Caco-2 (cell line): ENCODE measurements around the gene USP16. TPM values are rescaled to one million over a fixed set of nuclear protein-coding genes. Genes with fewer than 3 reads are reported as not detected.

ENCODE experiments used
- BruUV-seq: library from RNA; stranded (reverse); fragments of 400-500 nt; replicated peaks from 2 replicates; lab custom pipeline; 2021; lab: Mats Ljungman, UMichigan
- CTCF ChIA-PET: fragments of 300-600 bp; sonication (Branson Sonifier 250); formaldehyde crosslinking; loops from one replicate; lab custom pipeline; 2022; ENCODE audit warnings: antibody characterized with exemption; lab: Charles Lee
- POLR2A ChIA-PET: fragments of 300-600 bp; sonication (Branson Sonifier 250); formaldehyde crosslinking; loops from one replicate; lab custom pipeline; 2022; ENCODE audit warnings: antibody characterized with exemption; lab: Charles Lee
- DNase-seq, 2 experiments: peaks; one replicate each; pipeline versions ENCODE4 v3.0.0 to v3.0.0-alpha.2; 2020 to 2022
- H3K27me3 ChIP-seq: replicated peaks from 2 replicates; pipeline ENCODE4 v1.6.0; 2011; ENCODE audit warnings: low read length; ENCODE audit not compliant: control insufficient read depth, insufficient read depth
- H3K36me3 ChIP-seq: 2 replicates; pipeline ENCODE4 v1.5.1; 2011; ENCODE audit warnings: low read length; ENCODE audit not compliant: control insufficient read depth, insufficient read depth
- H3K4me1 ChIP-seq: fragments of 250-450 bp; sonication (Bioruptor Pico); 2 replicates; pipeline ENCODE4 v1.5.1; 2020; ENCODE audit warnings: mild to moderate bottlenecking
- H3K4me3 ChIP-seq: 2 replicates; pipeline ENCODE4 v1.5.1; 2011; ENCODE audit warnings: low read depth, mild to moderate bottlenecking, control low read depth, low read length
- H3K9me3 ChIP-seq: fragments of 250-450 bp; sonication (Bioruptor Pico); 2 replicates; pipeline ENCODE4 v1.5.1; 2020; ENCODE audit warnings: mild to moderate bottlenecking, moderate library complexity
- H3K27ac Mint-ChIP-seq: one replicate; pipeline ENCODE4 v1.8.0; 2022; ENCODE audit warnings: mixed read lengths; ENCODE audit not compliant: unreplicated experiment
- H3K27me3 Mint-ChIP-seq: one replicate; pipeline ENCODE4 v1.8.0; 2022; ENCODE audit warnings: mixed read lengths; ENCODE audit not compliant: insufficient read depth, unreplicated experiment
- H3K36me3 Mint-ChIP-seq: one replicate; pipeline ENCODE4 v1.8.0; 2022; ENCODE audit warnings: mild to moderate bottlenecking, mixed read lengths; ENCODE audit not compliant: insufficient read depth, unreplicated experiment
- H3K4me1 Mint-ChIP-seq: one replicate; pipeline ENCODE4 v1.8.0; 2022; ENCODE audit warnings: low read depth, mixed read lengths; ENCODE audit not compliant: unreplicated experiment
- H3K4me3 Mint-ChIP-seq: one replicate; pipeline ENCODE4 v1.8.0; 2022; ENCODE audit warnings: mild to moderate bottlenecking, moderate library complexity, mixed read lengths; ENCODE audit not compliant: unreplicated experiment
- H3K9me3 Mint-ChIP-seq: one replicate; pipeline ENCODE4 v1.8.0; 2022; ENCODE audit warnings: mixed read lengths; ENCODE audit not compliant: unreplicated experiment
- intact Hi-C: fragments of 100-400 bp; cut with micrococcal nuclease; formaldehyde crosslinking; loops from one replicate; pipeline ENCODE4 v1.10.0; 2022; ENCODE audit not compliant: unreplicated experiment
- total RNA-seq: library from RNA; stranded (reverse); gene quantifications from 2 replicates; pipeline ENCODE4 v1.2.3, GENCODE V29; 2022
- TF ChIP-seq, protein P1 (sequence below), 2 experiments: fragments of 200-600 bp in 1 of 2; IDR thresholded peaks; 1 replicate in 1 of 2; 2 replicates in 1 of 2; pipeline versions ENCODE4 v1.5.1 to v1.8.0; 2011 to 2022; ENCODE audit warnings: antibody characterized with exemption in 1 of 2, control low read depth in 1 of 2, inconsistent platforms in 1 of 2, low read depth in 1 of 2, low read length in 1 of 2, mild to moderate bottlenecking in 1 of 2, moderate library complexity in 1 of 2; ENCODE audit not compliant: insufficient read depth in 1 of 2, severe bottlenecking in 1 of 2, unreplicated experiment in 1 of 2

Gene USP16
- total RNA-seq, 1 experiment from 2014 or later = 24.2 TPM

DNA sequence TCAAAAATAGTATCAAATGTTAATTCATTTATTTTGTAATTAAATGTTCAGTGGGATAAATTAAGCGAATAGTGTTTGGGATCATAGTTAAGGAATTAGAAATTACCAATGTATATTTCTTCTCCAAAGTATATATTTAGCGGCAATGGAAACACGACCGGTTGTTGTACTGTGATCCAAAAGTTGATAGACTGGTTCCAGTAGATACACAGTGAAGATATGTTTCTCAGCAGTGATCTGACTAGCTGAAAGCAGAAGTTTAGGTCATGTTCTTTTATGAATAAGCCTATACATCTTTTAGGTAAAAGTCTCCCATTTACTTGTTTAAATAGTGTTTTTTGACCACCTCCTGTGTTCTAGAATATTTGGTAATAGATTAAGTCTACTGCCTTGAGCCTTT lies 8.8 kb downstream of the USP16 start:
- H3K36me3 ChIP-seq = no peaks in the 10 kb centered on the region; the same call in 1 of the 2 replicates
- DNase-seq = no peak
- no TSS peak for BruUV-seq
- no peak overlapping the region for H3K4me3 Mint-ChIP-seq
- H3K4me3 ChIP-seq = no peak overlapping the region
- H3K27me3 Mint-ChIP-seq = no peaks in the 10 kb centered on the region
- H3K9me3 Mint-ChIP-seq = no peaks in the 10 kb centered on the region
- H3K27ac Mint-ChIP-seq = no peak overlapping the region
- POLR2A ChIA-PET = interaction anchor here (1.3 kb wide), 1 partner anchor 9 kb away, joined by 5 read pairs; the partner anchor contains the start of gene USP16
- TF ChIP-seq, protein P1, sequence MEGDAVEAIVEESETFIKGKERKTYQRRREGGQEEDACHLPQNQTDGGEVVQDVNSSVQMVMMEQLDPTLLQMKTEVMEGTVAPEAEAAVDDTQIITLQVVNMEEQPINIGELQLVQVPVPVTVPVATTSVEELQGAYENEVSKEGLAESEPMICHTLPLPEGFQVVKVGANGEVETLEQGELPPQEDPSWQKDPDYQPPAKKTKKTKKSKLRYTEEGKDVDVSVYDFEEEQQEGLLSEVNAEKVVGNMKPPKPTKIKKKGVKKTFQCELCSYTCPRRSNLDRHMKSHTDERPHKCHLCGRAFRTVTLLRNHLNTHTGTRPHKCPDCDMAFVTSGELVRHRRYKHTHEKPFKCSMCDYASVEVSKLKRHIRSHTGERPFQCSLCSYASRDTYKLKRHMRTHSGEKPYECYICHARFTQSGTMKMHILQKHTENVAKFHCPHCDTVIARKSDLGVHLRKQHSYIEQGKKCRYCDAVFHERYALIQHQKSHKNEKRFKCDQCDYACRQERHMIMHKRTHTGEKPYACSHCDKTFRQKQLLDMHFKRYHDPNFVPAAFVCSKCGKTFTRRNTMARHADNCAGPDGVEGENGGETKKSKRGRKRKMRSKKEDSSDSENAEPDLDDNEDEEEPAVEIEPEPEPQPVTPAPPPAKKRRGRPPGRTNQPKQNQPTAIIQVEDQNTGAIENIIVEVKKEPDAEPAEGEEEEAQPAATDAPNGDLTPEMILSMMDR (IDR thresholded peaks at IDR 0.05; ENCODE audit: insufficient read depth in 1 of 2, low read depth in 1 of 2, low read length in 1 of 2, severe bottlenecking in 1 of 2, unreplicated experiment in 1 of 2) = no peak
- H3K4me1 ChIP-seq = 0 out of 2 replicates have a peak, but pooled peaks cover 3% of the 10 kb centered on the region
- H3K27me3 ChIP-seq = no peaks in the 10 kb centered on the region
- peaks cover 55% of the 10 kb centered on the region for H3K36me3 Mint-ChIP-seq
- H3K9me3 ChIP-seq = no peaks in the 10 kb centered on the region
- intact Hi-C loops = no loop called here
- CTCF ChIA-PET = no interaction called here
- no peaks in the 10 kb centered on the region for H3K4me1 Mint-ChIP-seq

- no peak overlapping the region for H3K4me3 ChIP-seq
- no peaks in the 10 kb centered on the region for H3K9me3 ChIP-seq
- Mint-ChIP-seq H3K36me3 (peaks cover 54% of the 10 kb centered on the region), H3K27ac (no peak overlapping the region), H3K4me1 (no peaks in the 10 kb centered on the region), H3K9me3 (no peaks in the 10 kb centered on the region), H3K4me3 (no peak overlapping the region), H3K27me3 (no peaks in the 10 kb centered on the region)
- intact Hi-C loops = no loop called here
- CTCF ChIA-PET = no interaction called here
- no peaks in the 10 kb centered on the region for H3K27me3 ChIP-seq
- POLR2A ChIA-PET = interaction anchor here (1.3 kb wide), 1 partner anchor 9 kb away, joined by 5 read pairs; the partner anchor contains the start of gene USP16
- BruUV-seq = no TSS peak
- no peak for DNase-seq
- no peaks in the 10 kb centered on the region; the same call in 1 of the 2 replicates for H3K36me3 ChIP-seq
- TF ChIP-seq, protein P1 (IDR thresholded peaks at IDR 0.05; ENCODE audit: insufficient read depth in 1 of 2, low read depth in 1 of 2, low read length in 1 of 2, severe bottlenecking in 1 of 2, unreplicated experiment in 1 of 2) = no peak
- H3K4me1 ChIP-seq = 0 out of 2 replicates have a peak, but pooled peaks cover 3% of the 10 kb centered on the region
These were observed 9.4 kb downstream of the USP16 start for GRCh38 chr21:29033871-29034270.

DNA sequence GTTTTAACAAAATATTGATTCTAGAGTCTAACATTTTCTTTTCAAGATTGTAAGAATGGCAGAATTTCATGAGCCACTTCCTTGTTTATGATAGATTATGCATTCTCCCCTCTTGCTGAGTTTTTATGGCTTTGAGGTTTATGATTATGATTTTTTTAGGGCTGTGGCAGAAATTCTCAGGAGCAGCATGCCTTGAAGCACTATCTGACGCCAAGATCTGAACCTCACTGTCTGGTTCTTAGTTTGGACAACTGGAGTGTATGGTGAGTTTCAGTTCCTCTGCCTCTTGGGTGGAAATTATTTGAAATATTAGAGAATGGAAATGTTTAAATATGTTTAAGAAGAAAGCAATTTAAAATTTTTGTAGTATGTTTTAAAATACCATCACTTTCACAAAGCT lies 10.2 kb downstream of the USP16 start:
- intact Hi-C loops = no loop called here
- BruUV-seq = no TSS peak
- no peak for DNase-seq
- no peak overlapping the region for H3K4me3 ChIP-seq
- TF ChIP-seq, protein P1 (IDR thresholded peaks at IDR 0.05; ENCODE audit: insufficient read depth in 1 of 2, low read depth in 1 of 2, low read length in 1 of 2, severe bottlenecking in 1 of 2, unreplicated experiment in 1 of 2) = no peak
- H3K4me1 ChIP-seq = 0 out of 2 replicates have a peak, but pooled peaks cover 3% of the 10 kb centered on the region
- H3K27me3 ChIP-seq = no peaks in the 10 kb centered on the region
- Mint-ChIP-seq H3K27ac (no peak overlapping the region), H3K4me3 (no peak overlapping the region), H3K36me3 (peaks cover 51% of the 10 kb centered on the region), H3K27me3 (no peaks in the 10 kb centered on the region), H3K9me3 (no peaks in the 10 kb centered on the region), H3K4me1 (no peaks in the 10 kb centered on the region)
- no peaks in the 10 kb centered on the region for H3K9me3 ChIP-seq
- CTCF ChIA-PET = no interaction called here
- H3K36me3 ChIP-seq = no peaks in the 10 kb centered on the region; the same call in 1 of the 2 replicates
- POLR2A ChIA-PET = interaction anchor here (1.2 kb wide), 1 partner anchor 10 kb away, joined by 3 read pairs; the partner anchor contains the start of gene USP16
